GM19452 (cell line): ENCODE data around the gene OSM.

ENCODE experiments used
- ATAC-seq: cut with Tn5 transposase; IDR thresholded peaks from one replicate; pipeline ENCODE4 v1.9.1; 2021; ENCODE audit not compliant: unreplicated experiment

Gene OSM

GRCh38 chr22:30285846-30286200, 19.2 kb upstream of the OSM start:
- ATAC-seq: no peak

GRCh38 chr22:30285176-30285845, 18.7 kb upstream of the OSM start:
- ATAC-seq: no peak

DNA sequence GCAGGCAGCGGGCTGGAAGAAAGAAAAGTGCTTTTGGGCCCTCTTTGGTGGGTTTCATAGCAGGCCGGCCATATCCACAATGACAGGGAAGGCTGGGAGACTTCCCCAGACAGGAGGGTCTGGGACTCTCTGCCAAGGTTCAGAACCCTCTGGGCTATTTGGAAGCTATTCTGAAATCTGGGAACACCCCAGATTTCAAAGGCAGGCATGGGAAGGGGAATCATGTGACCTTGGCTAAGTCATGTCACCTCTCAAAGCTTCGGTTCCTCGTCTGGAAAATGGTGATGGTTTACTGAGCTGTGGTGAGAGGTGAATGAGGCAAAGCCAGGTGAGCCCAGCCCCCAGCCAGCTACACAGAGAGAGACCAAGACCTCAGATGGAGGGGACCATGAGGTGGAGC, 18.0 kb upstream of the OSM start:
- no peak for ATAC-seq

DNA sequence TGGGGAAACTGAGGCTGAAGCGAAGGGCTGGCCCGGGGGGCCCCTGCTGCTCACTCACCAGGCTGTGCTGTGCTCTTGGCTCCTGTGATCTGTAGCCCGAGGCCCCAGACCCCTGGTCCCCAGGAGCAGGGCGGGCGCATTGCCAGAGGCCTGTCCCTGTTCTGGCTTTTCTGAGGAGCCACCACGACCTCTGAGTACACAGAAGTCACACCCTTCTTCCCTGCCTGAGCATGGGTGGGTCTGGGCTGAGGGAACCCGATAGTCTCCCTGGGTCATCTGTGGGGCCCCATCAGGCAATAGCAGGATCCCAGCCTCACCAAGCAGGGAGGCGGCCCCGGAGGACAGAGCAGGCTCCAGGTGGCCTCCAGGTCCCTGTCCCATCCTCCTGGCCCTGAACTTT, 17.5 kb upstream of the OSM start:
- ATAC-seq: no peak

DNA sequence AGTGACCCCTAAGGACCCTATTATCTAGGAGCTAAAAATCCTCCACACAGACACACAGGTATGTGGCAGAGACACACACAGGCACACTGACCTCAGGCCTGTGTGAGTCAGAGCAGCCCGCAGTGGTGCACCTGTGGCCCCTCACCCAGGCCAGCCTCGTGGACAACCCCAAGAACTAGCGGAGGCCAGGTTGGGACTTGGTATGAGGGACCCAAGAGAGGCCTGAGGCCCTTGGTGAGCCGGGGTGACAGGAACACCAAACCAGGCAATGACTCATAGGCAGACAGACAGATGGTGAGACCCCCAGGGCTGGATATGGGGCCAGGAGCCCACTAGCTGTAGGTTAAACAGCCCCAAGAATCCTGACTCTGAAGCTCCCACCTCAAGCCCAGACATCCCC, 16.7 kb upstream of the OSM start:
- ATAC-seq: no peak

DNA sequence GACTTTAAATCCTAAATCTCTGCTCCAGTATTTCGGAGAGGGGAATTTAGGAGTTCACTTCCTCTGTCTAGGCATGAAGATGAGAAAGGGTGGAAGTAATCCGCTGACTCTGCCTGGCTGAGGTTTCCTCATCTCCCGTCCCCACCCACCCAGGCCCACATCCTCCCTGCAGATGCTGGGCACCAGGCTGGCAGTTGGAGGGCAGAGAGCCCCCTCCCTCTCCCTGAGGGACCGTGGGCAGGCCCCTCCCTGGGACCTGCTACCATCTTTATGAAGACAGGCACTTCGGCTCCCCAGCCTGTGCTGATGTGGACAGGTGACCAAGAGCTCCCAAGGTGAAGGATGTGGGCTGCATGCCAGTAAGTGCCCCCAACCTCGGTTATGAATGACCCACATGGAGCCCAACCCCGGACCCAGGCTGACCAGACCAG, 16.0 kb upstream of the OSM start:
- no peak for ATAC-seq

DNA sequence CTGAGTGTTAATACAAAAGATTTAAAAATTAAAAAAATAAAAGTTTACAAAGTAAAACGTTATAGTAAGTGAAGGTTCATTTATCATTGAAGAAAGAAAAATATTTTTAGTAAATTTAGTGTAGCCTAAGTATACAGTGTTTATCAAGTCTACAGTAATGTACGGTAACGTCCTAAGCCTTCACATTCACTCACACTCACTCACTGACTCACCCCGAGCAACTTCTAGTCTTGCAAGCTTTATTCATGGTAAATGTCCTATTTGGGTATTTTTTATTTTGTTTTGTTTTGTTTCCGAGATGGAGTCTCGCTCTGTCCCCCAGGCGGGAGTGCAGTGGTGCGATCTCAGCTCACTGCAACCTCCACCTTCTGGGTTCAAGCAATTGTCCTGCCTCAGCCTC, 13.9 kb upstream of the OSM start:
- no peak for ATAC-seq

GRCh38 chr22:30279932-30280331, 13.3 kb upstream of the OSM start:
- ATAC-seq: no peak

DNA sequence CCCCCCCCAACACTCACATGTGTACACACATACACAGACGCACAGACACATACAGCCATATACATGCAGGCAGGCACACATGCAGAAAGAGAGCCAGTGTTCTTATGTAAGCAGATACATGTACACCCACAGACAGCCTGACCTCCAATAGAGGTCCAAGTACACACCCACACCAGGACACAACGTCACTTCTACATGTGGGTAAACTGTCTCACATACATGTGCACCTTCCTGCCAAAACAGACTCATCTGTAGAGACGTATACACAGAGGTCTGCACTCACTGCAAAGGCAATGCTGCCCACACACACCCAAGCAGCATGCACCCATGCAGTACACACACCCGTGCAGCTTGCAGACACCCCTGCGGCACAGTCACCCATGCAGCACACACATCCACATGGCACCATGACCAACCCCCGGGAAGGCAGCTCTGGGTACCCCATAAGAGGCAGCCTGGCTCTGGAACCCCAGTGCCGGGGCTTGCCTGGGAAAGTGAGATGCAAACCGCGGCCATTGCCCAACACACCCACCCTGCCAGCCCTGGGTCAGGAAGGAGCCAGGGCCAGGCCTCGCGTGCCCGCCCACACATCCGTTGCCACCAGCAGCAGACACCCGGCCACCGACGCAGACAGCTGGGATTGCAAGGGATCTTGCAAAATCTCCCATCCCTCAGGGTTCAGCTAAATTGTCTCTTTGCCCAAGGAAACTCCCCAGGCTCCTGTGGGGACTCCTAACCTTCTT, 12.6 kb upstream of the OSM start:
- ATAC-seq: no peak

DNA sequence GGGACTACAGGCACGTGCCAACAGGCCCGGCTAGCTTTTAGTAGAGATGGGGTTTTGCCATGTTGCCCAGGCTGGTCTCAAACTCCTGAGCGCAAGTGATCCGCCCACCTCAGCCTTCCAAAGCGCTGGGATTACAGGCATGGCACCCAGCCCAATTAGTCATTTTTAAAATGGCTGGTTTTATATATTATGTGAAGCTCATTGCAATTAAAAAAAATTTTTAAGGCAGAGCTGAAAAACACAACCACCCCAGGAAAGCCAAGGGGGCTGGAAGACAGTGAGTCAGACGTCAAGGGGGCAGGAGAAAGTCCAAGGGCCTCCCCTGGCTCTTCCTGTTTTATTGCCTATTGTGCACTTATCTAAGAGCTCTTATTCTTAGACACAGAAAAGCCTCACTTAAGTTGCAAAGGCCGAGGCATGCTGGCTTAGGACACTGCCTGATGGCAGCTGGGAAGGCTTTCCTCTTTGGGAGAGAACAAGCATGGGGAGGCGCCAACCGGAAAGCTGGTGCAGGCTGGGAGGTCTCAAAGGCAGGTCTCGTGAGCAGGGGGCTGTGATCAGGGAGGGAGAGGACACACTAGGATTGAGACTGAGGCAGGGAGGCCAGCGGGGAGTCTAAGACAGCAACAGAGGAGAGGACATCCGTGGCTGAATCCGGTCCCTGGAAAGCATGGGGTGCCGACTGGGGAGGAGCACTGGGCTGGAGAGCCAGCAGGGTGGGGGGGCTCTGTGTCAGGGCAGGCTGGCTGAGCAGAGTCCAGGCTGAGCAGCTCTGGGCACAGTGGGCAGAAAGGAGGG, 11.1 kb upstream of the OSM start:
- ATAC-seq: no peak

- no peak for ATAC-seq
Observed at GRCh38 chr22:30276039-30276438, 9.4 kb upstream of the OSM start.

DNA sequence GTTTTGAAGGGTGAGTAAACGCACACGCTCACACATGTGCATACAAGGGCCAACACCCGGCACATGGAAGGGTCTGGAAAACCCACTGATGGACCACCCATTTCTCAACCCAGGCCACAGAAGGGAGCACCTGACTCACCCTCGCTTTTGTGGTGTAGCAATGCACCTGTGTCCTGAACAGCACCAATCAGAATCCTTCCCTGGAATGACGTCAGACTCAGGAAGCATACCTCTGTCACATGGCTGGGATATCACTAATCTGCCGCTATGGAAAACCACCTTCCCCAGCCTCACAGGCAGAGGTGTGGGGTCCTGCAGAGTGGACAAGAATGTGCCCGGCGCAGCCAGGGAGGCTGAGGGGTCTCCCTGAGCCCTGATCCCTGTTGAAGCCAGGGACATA, 9.0 kb upstream of the OSM start:
- ATAC-seq: no peak

GRCh38 chr22:30274437-30274812, 7.8 kb upstream of the OSM start:
- ATAC-seq: no peak

DNA sequence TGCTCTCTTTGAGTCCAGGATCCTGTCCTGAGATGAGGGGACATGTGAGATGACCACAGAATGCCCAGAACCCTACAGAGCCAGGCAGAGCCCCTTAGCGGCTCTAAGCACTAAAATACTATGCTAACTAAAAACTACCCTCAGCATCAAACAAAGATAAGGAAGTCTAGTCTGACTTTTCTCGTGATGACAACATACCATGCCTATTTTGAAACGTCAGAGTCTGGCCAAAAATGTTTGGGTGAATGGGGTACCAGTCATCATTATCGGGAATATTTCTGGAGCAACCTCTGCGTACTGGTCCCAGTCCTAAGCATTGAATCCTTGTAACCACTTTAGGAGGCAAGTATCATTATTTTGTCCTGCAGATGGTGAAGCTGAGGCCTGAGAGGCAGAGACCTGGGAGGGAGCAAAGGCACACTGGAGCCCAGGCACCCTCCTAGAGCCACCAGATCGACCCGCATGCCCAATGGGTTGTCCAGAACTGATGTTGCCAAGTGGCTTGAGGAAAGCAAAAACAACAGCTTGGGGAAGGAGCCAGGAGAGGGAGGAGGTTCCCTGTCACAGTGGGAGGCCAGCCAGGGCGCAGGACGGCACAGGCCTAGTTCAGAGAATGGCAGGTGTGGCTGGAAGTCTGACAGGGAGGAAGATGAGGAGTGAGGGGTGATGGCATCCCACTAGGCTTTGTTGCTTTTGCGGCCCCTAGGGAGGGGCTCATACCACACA, 7.2 kb upstream of the OSM start:
- ATAC-seq: no peak

DNA sequence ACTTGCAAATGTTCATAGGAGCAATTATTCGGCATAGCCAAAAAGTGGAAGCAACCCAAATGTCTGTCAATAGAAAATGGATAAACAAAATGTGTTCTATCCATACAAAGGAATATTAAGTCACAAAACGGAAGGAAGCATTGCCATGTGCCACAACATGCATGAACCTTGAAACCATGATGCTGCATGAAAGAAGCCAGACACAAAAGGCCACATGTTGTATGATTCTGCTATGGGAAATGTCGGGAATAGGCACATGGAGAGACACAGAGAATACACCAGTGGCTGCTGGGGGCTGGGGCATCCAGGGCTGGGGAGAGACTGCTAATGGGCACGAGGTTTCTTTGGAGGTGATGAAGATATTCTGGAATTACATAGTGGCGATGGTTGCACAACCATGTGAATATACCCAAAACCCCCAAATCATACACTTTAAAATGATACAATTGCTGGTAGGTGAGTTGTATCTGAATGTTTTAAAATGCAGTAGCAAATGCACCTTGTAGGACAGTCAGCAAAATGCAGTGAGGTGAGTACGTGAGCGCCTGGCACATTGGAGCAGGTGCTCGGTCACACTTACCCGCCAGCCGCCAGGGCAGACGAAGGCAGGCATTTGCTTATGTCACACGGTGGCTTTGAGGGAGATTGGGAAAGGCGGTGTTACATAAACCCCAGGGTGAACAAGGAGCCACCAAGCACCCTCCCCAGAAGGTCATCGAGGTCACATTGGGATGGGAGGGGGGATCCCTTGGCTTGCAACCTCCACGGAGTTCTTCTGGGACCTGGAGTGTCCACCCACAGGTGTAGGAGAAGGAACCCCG, 6.3 kb upstream of the OSM start:
- ATAC-seq: no peak

GRCh38 chr22:30270832-30271231, 4.2 kb upstream of the OSM start:
- ATAC-seq: no peak

- ATAC-seq: no peak
Observed at GRCh38 chr22:30268331-30268730, 1.7 kb upstream of the OSM start.

- ATAC-seq: no peak
Observed at GRCh38 chr22:30267382-30268302, 991 bp upstream of the OSM start.

GRCh38 chr22:30265823-30266444, 717 bp downstream of the OSM start:
- ATAC-seq: peak; percentile 65
